ENCODE data around the gene ANTXR2. TPM values are rescaled to one million over a fixed set of nuclear protein-coding genes. Genes with fewer than 3 reads are reported as not detected.

Gene ANTXR2
- total and polyA plus RNA-seq, 2 of the 13 experiments (the other 11 are each of a cell fraction or from before 2014, with no cell fraction given), result 4.6 to 14.5 TPM

- TF ChIP-seq PAXIP1 (CRISPR knock-in tag; conservative IDR thresholded peaks at IDR 0.05) (no peak), ZFP1 (CRISPR knock-in tag; IDR thresholded peaks at IDR 0.05) (no peak)
These were observed 42.5 kb upstream of the ANTXR2 start (continued) for GRCh38 chr4:80115368-80116181.

- Histone ChIP-seq H3K27ac (ENCODE audit: extremely low read length, insufficient read depth, low read length) (no peak overlapping the region), H2AFZ (ENCODE audit: low read length) (no peak overlapping the region), H4K20me1 (ENCODE audit: insufficient read depth, low read length) (no peaks in the 10 kb centered on the region), H3K79me2 (ENCODE audit: insufficient read depth, low read length) (no peaks in the 10 kb centered on the region), H3K4me3 (replicated peaks in 1 of 3; ENCODE audit: insufficient read depth in 1 of 3, low read depth in 2 of 3, low read length in 3 of 3) (no peak overlapping the region), H3K4me1 (ENCODE audit: insufficient read depth, low read length) (no peaks in the 10 kb centered on the region), H3K27me3 (ENCODE audit: control insufficient read depth in 1 of 2, insufficient read depth in 2 of 2, low read length in 2 of 2) (no peaks in the 10 kb centered on the region), H3K4me2 (ENCODE audit: low read depth, low read length) (no peak overlapping the region), H3K9me3 (ENCODE audit: low read length) (no peaks in the 10 kb centered on the region), H3K9ac (ENCODE audit: insufficient read depth, low read depth, low read length) (no peak overlapping the region), H3K36me3 (replicated peaks in 1 of 2; ENCODE audit: control insufficient read depth in 1 of 2, insufficient read depth in 2 of 2, low read length in 2 of 2) (no peaks in the 10 kb centered on the region)
- ChIA-PET CTCF (ENCODE audit: low intra/inter-chr PET ratio, low total read pairs) (no interaction called here), POLR2A (no interaction called here)
- DNase-seq (ENCODE audit: low spot score), result no peak
- BruUV-seq (replicated peaks), result no TSS peak
- in situ Hi-C loops (cut with HindIII; ENCODE audit: extremely low pct_ligation_motif_present, low pct_unique_long_range_greater_than_20kb), result no loop called here
- FAIRE-seq, result no peak
- no peak for ATAC-seq
- intact Hi-C loops (cut with micrococcal nuclease; ENCODE audit: unreplicated experiment), result no loop called here
- TF ChIP-seq ZNF30 (CRISPR knock-in tag; IDR thresholded peaks at IDR 0.05) (no peak), HNRNPH1 (optimal IDR thresholded peaks at IDR 0.05; ENCODE audit: low read depth, low read length) (no peak), XBP1 (CRISPR knock-in tag; IDR thresholded peaks at IDR 0.05) (no peak), HNF1A (IDR thresholded peaks at IDR 0.05; ENCODE audit: low read depth) (no peak), HNF1A (CRISPR knock-in tag; IDR thresholded peaks at IDR 0.05; ENCODE audit: borderline replicate concordance) (no peak), JARID2 (CRISPR knock-in tag; IDR thresholded peaks at IDR 0.05; ENCODE audit: insufficient replicate concordance) (no peak), TARDBP (CRISPR knock-in tag; IDR thresholded peaks at IDR 0.05) (no peak), ZBTB42 (CRISPR knock-in tag; IDR thresholded peaks at IDR 0.05) (no peak), SP140L (CRISPR knock-in tag; IDR thresholded peaks at IDR 0.05; ENCODE audit: borderline replicate concordance) (no peak), ARNT2 (CRISPR knock-in tag; IDR thresholded peaks at IDR 0.05; ENCODE audit: low read depth) (no peak), ZNF451 (CRISPR knock-in tag; IDR thresholded peaks at IDR 0.05) (no peak), KDM3A (CRISPR knock-in tag; IDR thresholded peaks at IDR 0.05; ENCODE audit: low read depth) (no peak), CAMTA2 (CRISPR knock-in tag; IDR thresholded peaks at IDR 0.05; ENCODE audit: borderline replicate concordance) (no peak), HMG20A (CRISPR knock-in tag; IDR thresholded peaks at IDR 0.05; ENCODE audit: borderline replicate concordance) (no peak), GATAD1 (CRISPR knock-in tag; IDR thresholded peaks at IDR 0.05) (no peak)
These were observed 41.8 kb upstream of the ANTXR2 start for GRCh38 chr4:80114732-80115265.

All from HepG2 (cell line).